22Rv1 (cell line): Measurements from ENCODE around the gene OR5H14.
"Not testable (repeated sequence)": the region's sequence is repeated elsewhere in the genome, so short reads cannot be mapped to it uniquely, and the experiment has no call there.

Experiments
- H3K27ac ChIP-seq: fragments of 450-650 bp; 2 replicates; pipeline ENCODE4 v1.5.1; 2017
- CTCF ChIP-seq: fragments of 450-650 bp; IDR thresholded peaks from 2 replicates; pipeline ENCODE4 v1.5.1; 2017; ENCODE audit warnings: mild to moderate bottlenecking
- ZFX ChIP-seq: fragments of 450-650 bp; IDR thresholded peaks from 2 replicates; pipeline ENCODE4 v1.6.1; 2017; ENCODE audit warnings: antibody characterized with exemption, borderline replicate concordance

Gene OR5H14

GRCh38 chr3:98130421-98130820 is 16.9 kb upstream of the OR5H14 start, which contains the start of gene OR5H1:
Gene OR5H1 (plus strand): TSS chr3:98130721. CDS start chr3:98132698, 1,977 bp downstream.
- H3K27ac ChIP-seq: no peak within 1 kb of the TSS
- no peak for TF ChIP-seq ZFX
- no peak for TF ChIP-seq CTCF

GRCh38 chr3:98136631-98137030 is 10.6 kb upstream of the OR5H14 start:
- TF ChIP-seq ZFX (no peak), CTCF (no peak)
- no peak overlapping the region for H3K27ac ChIP-seq

GRCh38 chr3:98137826-98138557 is 9.3 kb upstream of the OR5H14 start:
- H3K27ac ChIP-seq: not testable (repeated sequence)

DNA sequence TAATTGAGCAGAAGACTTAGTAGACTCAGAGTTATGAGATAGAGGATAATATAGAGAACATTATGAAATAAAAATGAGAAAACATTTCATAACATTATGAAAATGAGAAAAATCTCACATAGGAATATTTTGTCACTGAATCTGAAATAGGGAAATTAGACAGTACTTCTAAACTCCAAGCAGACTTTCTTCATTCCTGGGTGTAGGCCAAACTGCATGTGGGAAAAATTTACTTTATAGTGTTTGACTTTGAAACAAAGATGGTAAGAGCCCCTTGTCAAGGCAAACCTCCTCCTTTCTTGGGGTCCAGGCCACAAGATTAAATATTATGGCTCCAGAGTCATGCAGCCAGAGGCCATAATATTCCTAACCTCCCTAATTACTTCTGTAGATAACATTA is 6.7 kb upstream of the OR5H14 start:
- H3K27ac ChIP-seq: no peak overlapping the region
- TF ChIP-seq ZFX (no peak), CTCF (no peak)

GRCh38 chr3:98148751-98149150 is 1.5 kb downstream of the OR5H14 start:
- no peak for TF ChIP-seq CTCF
- TF ChIP-seq ZFX: no peak
- no peak overlapping the region for H3K27ac ChIP-seq

DNA sequence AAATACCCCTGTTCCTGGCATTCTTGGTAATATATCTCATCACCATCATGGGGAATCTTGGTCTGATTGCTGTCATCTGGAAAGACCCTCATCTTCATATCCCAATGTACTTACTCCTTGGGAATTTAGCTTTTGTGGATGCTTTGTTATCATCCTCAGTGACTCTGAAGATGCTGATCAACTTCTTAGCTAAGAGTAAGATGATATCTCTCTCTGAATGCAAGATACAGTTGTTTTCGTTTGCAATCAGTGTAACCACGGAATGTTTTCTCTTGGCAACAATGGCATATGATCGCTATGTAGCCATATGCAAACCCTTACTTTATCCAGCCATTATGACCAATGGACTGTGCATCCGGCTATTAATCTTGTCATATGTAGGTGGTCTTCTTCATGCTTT is 2.2 kb downstream of the OR5H14 start:
- H3K27ac ChIP-seq: not testable (repeated sequence)

- no peak overlapping the region for H3K27ac ChIP-seq
- TF ChIP-seq ZFX (no peak), CTCF (no peak)
Observed at GRCh38 chr3:98151241-98151640, 4.0 kb downstream of the OR5H14 start.

GRCh38 chr3:98166396-98166795 is 19.1 kb downstream of the OR5H14 start, which contains the start of gene OR5H15:
Gene OR5H15 (plus strand): TSS chr3:98166696. CDS start chr3:98168700, 2,004 bp downstream.
- no peak within 1 kb of the TSS for H3K27ac ChIP-seq

More at GRCh38 chr3:98166396-98166795, 19.1 kb downstream of the OR5H14 start, which contains the start of gene OR5H15:
- TF ChIP-seq CTCF (no peak), ZFX (no peak)
